Measurements from ENCODE around the gene CORO2A.

DNA sequence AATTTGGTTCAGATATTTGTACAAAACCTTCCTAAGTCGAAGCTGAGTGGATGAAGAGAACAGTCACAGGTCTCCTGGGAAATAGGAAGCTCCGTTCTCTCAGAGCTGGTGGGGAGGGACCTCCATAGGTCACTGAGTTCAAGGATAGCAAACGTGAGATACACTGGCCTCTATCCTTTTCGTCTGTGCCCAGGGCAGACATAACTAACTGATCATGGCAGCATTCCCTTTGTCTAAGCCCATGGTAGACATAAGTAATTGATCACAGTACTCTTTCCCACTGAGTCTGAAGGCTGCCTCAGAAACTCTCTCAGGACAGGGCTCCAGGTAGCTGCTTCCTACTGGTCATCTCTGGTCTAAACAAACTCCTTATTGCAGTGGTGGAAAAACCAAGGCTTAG is 12.3 kb upstream of the CORO2A start:
- TF ChIP-seq CTCF (conservative IDR thresholded peaks at IDR 0.05) (no peak), ZFX (IDR thresholded peaks at IDR 0.05) (no peak)
